IMR-90 (cell line): ENCODE measurements around the gene HNRNPUL1. TPM values are rescaled to one million over a fixed set of nuclear protein-coding genes. Genes with fewer than 3 reads are reported as not detected.

ENCODE experiments used
- ATAC-seq: fragments of 200-7000 bp; cut with Tn5 transposase; 2 replicates; pipeline ENCODE4 v1.9.1; 2020; ENCODE audit warnings: low read depth, mild to moderate bottlenecking, moderate library complexity
- BruUV-seq: library from RNA; stranded (reverse); fragments of 400-500 nt; replicated peaks from 2 replicates; lab custom pipeline; 2021; lab: Mats Ljungman, UMichigan
- CTCF ChIA-PET: fragments of 300-600 bp; formaldehyde crosslinking; extraction: SDS; loops from one replicate; lab custom pipeline; 2021; ENCODE audit warnings: antibody characterized with exemption; lab: Yijun Ruan, JAX
- POLR2A ChIA-PET: fragments of 300-600 bp; sonication (Branson Sonifier 250); formaldehyde crosslinking; loops from one replicate; lab custom pipeline; 2022; ENCODE audit warnings: antibody characterized with exemption; ENCODE audit not compliant: unreplicated experiment; lab: Charles Lee
- DNase-seq: peaks from one replicate; pipeline ENCODE4 v3.0.0; 2013
- H2AFZ ChIP-seq: replicated peaks from 2 replicates; pipeline ENCODE3; 2013; ENCODE audit warnings: low read length, mild to moderate bottlenecking; ENCODE audit not compliant: poor library complexity
- H2AK5ac ChIP-seq: 2 replicates; pipeline ENCODE4 v1.6.1; 2013; ENCODE audit warnings: low read depth, low read length, inconsistent platforms
- H2AK9ac ChIP-seq: replicated peaks from 2 replicates; pipeline ENCODE3; 2013; ENCODE audit warnings: mild to moderate bottlenecking, low read depth, low read length, moderate library complexity; ENCODE audit not compliant: poor library complexity
- H2BK120ac ChIP-seq: 2 replicates; pipeline ENCODE4 v1.6.1; 2013; ENCODE audit warnings: low read depth, low read length, inconsistent platforms
- H2BK15ac ChIP-seq: 3 replicates; pipeline ENCODE4 v1.6.1; 2013; ENCODE audit warnings: low read depth, low read length, inconsistent platforms
- H2BK20ac ChIP-seq: 2 replicates; pipeline ENCODE4 v1.6.1; 2013; ENCODE audit warnings: low read depth, mild to moderate bottlenecking, inconsistent platforms, low read length, moderate library complexity
- H2BK5ac ChIP-seq: 2 replicates; pipeline ENCODE4 v1.6.1; 2013; ENCODE audit warnings: mild to moderate bottlenecking, low read depth, low read length, inconsistent platforms; ENCODE audit not compliant: poor library complexity, severe bottlenecking
- H3K14ac ChIP-seq: replicated peaks from 2 replicates; pipeline ENCODE4 v1.6.1; 2013; ENCODE audit warnings: low read depth, low read length, inconsistent platforms
- H3K18ac ChIP-seq: 2 replicates; pipeline ENCODE4 v1.6.1; 2013; ENCODE audit warnings: low read depth, low read length, control low read depth
- H3K23ac ChIP-seq: 2 replicates; pipeline ENCODE4 v1.6.1; 2013; ENCODE audit warnings: low read depth, low read length, inconsistent platforms
- H3K27ac ChIP-seq: 2 replicates; pipeline ENCODE4 v1.5.1; 2013; ENCODE audit warnings: mild to moderate bottlenecking, control low read depth, low read length; ENCODE audit not compliant: insufficient read depth
- H3K27me3 ChIP-seq: 2 replicates; pipeline ENCODE4 v1.6.1; 2013; ENCODE audit warnings: low read length; ENCODE audit not compliant: control insufficient read depth, insufficient read depth
- H3K36me3 ChIP-seq: 2 replicates; pipeline ENCODE4 v1.6.1; 2013; ENCODE audit warnings: low read length, mixed read lengths; ENCODE audit not compliant: control insufficient read depth, insufficient read depth
- H3K4ac ChIP-seq: 2 replicates; pipeline ENCODE4 v1.6.1; 2013; ENCODE audit warnings: low read depth, low read length, inconsistent platforms
- H3K4me1 ChIP-seq: 2 replicates; pipeline ENCODE4 v1.6.1; 2013; ENCODE audit warnings: low read length, mixed read lengths; ENCODE audit not compliant: control insufficient read depth, insufficient read depth
- H3K4me2 ChIP-seq: 2 replicates; pipeline ENCODE4 v1.6.1; 2013; ENCODE audit warnings: low read depth, mild to moderate bottlenecking, control low read depth, low read length, moderate library complexity
- H3K4me3 ChIP-seq: 2 replicates; pipeline ENCODE4 v1.5.1; 2013; ENCODE audit warnings: low read depth, mild to moderate bottlenecking, control low read depth, low read length, moderate library complexity; ENCODE audit not compliant: insufficient read depth
- H3K56ac ChIP-seq: 2 replicates; pipeline ENCODE4 v1.6.1; 2013; ENCODE audit warnings: low read length, inconsistent platforms; ENCODE audit not compliant: insufficient read depth; ENCODE audit errors: extremely low read depth
- H3K79me1 ChIP-seq, 2 experiments: 2 replicates each; pipeline ENCODE4 v1.6.1; 2013; ENCODE audit warnings: low read length in 2 of 2, inconsistent platforms in 1 of 2, low read depth in 1 of 2
- H3K9ac ChIP-seq: 2 replicates; pipeline ENCODE4 v1.6.1; 2013; ENCODE audit warnings: low read depth, low read length, control low read depth
- H3K9me1 ChIP-seq: 2 replicates; pipeline ENCODE4 v1.6.1; 2013; ENCODE audit warnings: low read length, inconsistent platforms; ENCODE audit not compliant: insufficient read depth
- H3K9me3 ChIP-seq: 2 replicates; pipeline ENCODE4 v1.6.1; 2013; ENCODE audit warnings: low read length; ENCODE audit not compliant: control insufficient read depth, insufficient read depth
- H4K20me1 ChIP-seq: 2 replicates; pipeline ENCODE4 v1.6.1; 2013; ENCODE audit warnings: low read length, inconsistent platforms; ENCODE audit not compliant: insufficient read depth
- H4K5ac ChIP-seq: 2 replicates; pipeline ENCODE4 v1.6.1; 2013; ENCODE audit warnings: mild to moderate bottlenecking, low read depth, low read length, control low read depth
- H4K8ac ChIP-seq, 2 experiments: 2 replicates each; pipeline ENCODE4 v1.6.1; 2013; ENCODE audit warnings: low read depth in 2 of 2, low read length in 2 of 2, control low read depth in 1 of 2, inconsistent platforms in 1 of 2
- H4K91ac ChIP-seq: 2 replicates; pipeline ENCODE4 v1.6.1; 2013; ENCODE audit warnings: low read depth, low read length, inconsistent platforms; ENCODE audit not compliant: insufficient read depth
- MAZ ChIP-seq: IDR thresholded peaks from 2 replicates; pipeline ENCODE4 v1.6.1; 2012; ENCODE audit warnings: low read depth, mild to moderate bottlenecking, low read length, improper control_type of control experiment, moderate library complexity, borderline replicate concordance
- MXI1 ChIP-seq: IDR thresholded peaks from 2 replicates; pipeline ENCODE4 v1.6.1; 2012; ENCODE audit warnings: low read depth, mild to moderate bottlenecking, low read length, moderate library complexity, borderline replicate concordance
- POLR2A ChIP-seq: IDR thresholded peaks from 2 replicates; pipeline ENCODE4 v1.6.1; 2012; ENCODE audit warnings: mild to moderate bottlenecking, low read depth, low read length
- RAD21 ChIP-seq: IDR thresholded peaks from 2 replicates; pipeline ENCODE4 v1.6.1; 2012; ENCODE audit warnings: low read length, improper control_type of control experiment
- RCOR1 ChIP-seq: IDR thresholded peaks from 2 replicates; pipeline ENCODE4 v1.6.1; 2012; ENCODE audit warnings: mild to moderate bottlenecking, low read length, improper control_type of control experiment; ENCODE audit not compliant: insufficient replicate concordance
- RFX5 ChIP-seq: IDR thresholded peaks from 2 replicates; pipeline ENCODE4 v1.8.0; 2012; ENCODE audit warnings: low read depth, mild to moderate bottlenecking, low read length, moderate library complexity
- SMC3 ChIP-seq: fragments of 150-350 bp; IDR thresholded peaks from 2 replicates; pipeline ENCODE4 v1.6.1; 2016; ENCODE audit warnings: low read depth, mild to moderate bottlenecking, antibody characterized with exemption, low read length, moderate library complexity
- USF2 ChIP-seq: fragments of 150-350 bp; IDR thresholded peaks from 2 replicates; pipeline ENCODE4 v1.6.1; 2017; ENCODE audit warnings: mild to moderate bottlenecking, antibody characterized with exemption, low read length, low read depth
- WGBS, 2 experiments: methylation state at CpG; one replicate each; pipeline versions ENCODE4 v1.1.5 to v1.1.7; 2013; ENCODE audit warnings: missing lambda C conversion rate in 2 of 2; ENCODE audit not compliant: insufficient read length in 1 of 2; ENCODE audit errors: extremely low coverage in 2 of 2; 5-methylcytosine and 5-hydroxymethylcytosine counted together
- dilution Hi-C: fragments of 300-500 bp; cut with HindIII; formaldehyde crosslinking; loops from one replicate; pipeline ENCODE4 v1.14.3; 2018; ENCODE audit warnings: low sequenced_read_pairs; ENCODE audit not compliant: unreplicated experiment
- in situ Hi-C: fragments of 300-500 bp; cut with MboI; formaldehyde crosslinking; loops from 3 replicates; pipeline ENCODE4 v1.14.3; 2019; ENCODE audit warnings: low sequenced_read_pairs, inconsistent platforms, mixed read lengths
- intact Hi-C: fragments of 100-400 bp; cut with micrococcal nuclease; formaldehyde crosslinking; loops from 2 replicates; pipeline ENCODE4 v1.10.0; 2022
- polyA plus RNA-seq, 3 experiments: library from polyadenylated mRNA; depleted of rRNA; stranded (reverse); fragments of >200 nt; gene quantifications; 2 replicates each; pipeline ENCODE4 v1.2.3, GENCODE V29; 2012; ENCODE audit warnings: low replicate concordance in 1 of 3
- total RNA-seq: library from RNA; depleted of rRNA; stranded (reverse); fragments of >200 nt; gene quantifications from 2 replicates; pipeline ENCODE4 v1.2.3, GENCODE V29; 2012
- TF ChIP-seq, protein P1 (sequence below): conservative IDR thresholded peaks from 2 replicates; pipeline ENCODE4 v1.5.1; 2012; ENCODE audit warnings: mild to moderate bottlenecking, low read depth, low read length, improper control_type of control experiment

Gene HNRNPUL1
- total and polyA plus RNA-seq, 2 of the 4 experiments (the other 2 are of a cell fraction) = 50.7 to 67.3 TPM

DNA sequence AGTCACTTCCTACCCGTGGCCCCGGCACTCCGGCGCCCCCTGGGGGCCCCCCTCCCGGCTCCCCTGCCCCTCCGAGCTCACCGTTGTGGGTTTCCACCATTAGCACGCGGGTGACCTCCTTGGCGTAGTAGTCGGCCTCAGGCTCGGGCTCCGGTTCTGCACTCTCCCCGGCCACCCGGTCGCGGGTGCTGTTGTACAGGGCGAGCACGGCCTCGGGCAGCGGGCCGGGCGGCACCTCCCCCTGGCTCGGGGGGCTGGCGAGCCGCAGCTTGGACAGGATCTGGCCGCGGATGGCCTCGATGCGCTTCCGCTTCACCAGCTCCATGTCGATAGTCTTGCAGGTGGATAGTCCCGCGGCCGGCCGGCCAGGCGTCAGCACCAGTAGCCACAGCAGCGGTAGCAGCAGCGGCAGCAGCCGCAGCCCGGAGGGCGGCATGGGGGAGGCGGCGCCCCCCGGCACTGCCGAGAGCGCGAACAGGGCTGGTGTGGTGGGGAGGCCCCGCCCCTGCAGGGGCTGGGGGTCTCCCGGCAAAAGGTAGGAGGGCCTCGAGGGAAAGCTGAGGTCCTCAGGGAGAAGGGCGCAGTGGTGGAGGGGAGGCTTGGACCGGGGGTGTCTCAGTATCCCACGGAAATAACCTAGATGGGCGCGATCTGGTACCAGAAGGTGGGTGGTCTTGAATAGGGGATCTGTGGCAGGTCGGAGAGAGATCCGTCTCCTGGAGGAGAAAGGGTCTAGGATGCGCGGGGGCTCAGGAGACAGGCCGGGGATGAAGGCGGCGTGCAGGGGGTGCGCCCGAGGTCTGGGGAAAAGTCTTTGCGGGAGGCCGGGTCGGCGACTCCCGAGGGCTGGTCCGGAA lies 88.7 kb downstream of the HNRNPUL1 start:
- no peaks in the 10 kb centered on the region for H3K4me1 ChIP-seq
- H3K4me2 ChIP-seq = peak overlapping the region; percentile 98
- H3K27ac ChIP-seq = peak overlapping the region; percentile 47
- H4K8ac ChIP-seq = peak overlapping the region; percentile 39 to 72; a peak in 2 of 4 replicates
- CTCF ChIA-PET = interaction anchor here (0.8 to 1.0 kb wide), 4 partner anchors 12 to 41 kb away, joined by 3 to 4 read pairs (median 3); no protein-coding TSS in a partner anchor
- peak overlapping the region; percentile 94; the same call in 1 of the 2 replicates for H3K23ac ChIP-seq
- H3K79me1 ChIP-seq = peaks cover 19 to 54% of the 10 kb centered on the region in 2 experiments; a peak in 3 of 4 replicates
- peak overlapping the region; percentile 86 for H2AK5ac ChIP-seq
- H2BK20ac ChIP-seq = no peak overlapping the region
- H3K9ac ChIP-seq = peak overlapping the region; percentile 90
- WGBS, 2 experiments = 0% methylated on average over 32 of the region's 71 CpGs; no CpG with 5 or more reads in 1 of the 2 experiments
- H2AK9ac ChIP-seq = peak overlapping the region; percentile 98
- peak overlapping the region; percentile 87 for H3K14ac ChIP-seq
- no TSS peak for BruUV-seq
- ATAC-seq (peak; percentile 21), DNase-seq (peak; percentile 44)
- H3K9me1 ChIP-seq = no peaks in the 10 kb centered on the region
- peak overlapping the region; percentile 48 for H2BK5ac ChIP-seq
- peaks cover 49% of the 10 kb centered on the region for H4K20me1 ChIP-seq
- peak overlapping the region; percentile 95 for H3K4ac ChIP-seq
- H3K9me3 ChIP-seq = no peaks in the 10 kb centered on the region
- peak overlapping the region; percentile 72 for H3K56ac ChIP-seq
- H4K5ac ChIP-seq = no peak overlapping the region
- H4K91ac ChIP-seq = peak overlapping the region; percentile 71
- peak overlapping the region; percentile 76 for H3K4me3 ChIP-seq
- peaks cover 4% of the 10 kb centered on the region for H3K36me3 ChIP-seq
- 0 out of 3 replicates have a peak overlapping the region, but pooled peaks have one; percentile 60 for H2BK15ac ChIP-seq
- H3K27me3 ChIP-seq = no peaks in the 10 kb centered on the region
- TF ChIP-seq RFX5 = no peak
- no peak for TF ChIP-seq USF2
- peak; percentile 42 for TF ChIP-seq POLR2A
- 0 out of 2 replicates have a peak, but pooled peaks have one; percentile 2 for TF ChIP-seq SMC3
- TF ChIP-seq MAZ = peak; percentile 67; the same call in 1 of the 2 replicates
- TF ChIP-seq, protein P1, sequence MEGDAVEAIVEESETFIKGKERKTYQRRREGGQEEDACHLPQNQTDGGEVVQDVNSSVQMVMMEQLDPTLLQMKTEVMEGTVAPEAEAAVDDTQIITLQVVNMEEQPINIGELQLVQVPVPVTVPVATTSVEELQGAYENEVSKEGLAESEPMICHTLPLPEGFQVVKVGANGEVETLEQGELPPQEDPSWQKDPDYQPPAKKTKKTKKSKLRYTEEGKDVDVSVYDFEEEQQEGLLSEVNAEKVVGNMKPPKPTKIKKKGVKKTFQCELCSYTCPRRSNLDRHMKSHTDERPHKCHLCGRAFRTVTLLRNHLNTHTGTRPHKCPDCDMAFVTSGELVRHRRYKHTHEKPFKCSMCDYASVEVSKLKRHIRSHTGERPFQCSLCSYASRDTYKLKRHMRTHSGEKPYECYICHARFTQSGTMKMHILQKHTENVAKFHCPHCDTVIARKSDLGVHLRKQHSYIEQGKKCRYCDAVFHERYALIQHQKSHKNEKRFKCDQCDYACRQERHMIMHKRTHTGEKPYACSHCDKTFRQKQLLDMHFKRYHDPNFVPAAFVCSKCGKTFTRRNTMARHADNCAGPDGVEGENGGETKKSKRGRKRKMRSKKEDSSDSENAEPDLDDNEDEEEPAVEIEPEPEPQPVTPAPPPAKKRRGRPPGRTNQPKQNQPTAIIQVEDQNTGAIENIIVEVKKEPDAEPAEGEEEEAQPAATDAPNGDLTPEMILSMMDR = peak; percentile 55
- TF ChIP-seq RAD21 = peak; percentile 31; the same call in 1 of the 2 replicates
- TF ChIP-seq RCOR1 = no peak
- TF ChIP-seq MXI1 = 0 out of 2 replicates have a peak, but pooled peaks have one; percentile 17
- no peak overlapping the region; the same call in 1 of the 2 replicates for H3K18ac ChIP-seq
- POLR2A ChIA-PET = interaction anchor here (0.7 to 1.3 kb wide), 3 partner anchors 11 to 159 kb away, joined by 3 to 5 read pairs (median 3); partner anchors contain the start of gene B9D2
- intact Hi-C loops (loop anchor here (1.0 to 5.0 kb wide), 5 partner anchors 30 to 149 kb away; partner anchors contain the start of genes BCKDHA, CCDC97, EXOSC5 and HNRNPUL1), dilution Hi-C loops (no loop called here), in situ Hi-C loops (no loop called here)
- H2AFZ ChIP-seq = peak overlapping the region; percentile 91
- peak overlapping the region; percentile 63 for H2BK120ac ChIP-seq
